ENCODE results near the gene IGFBP4. TPM values are rescaled to one million over a fixed set of nuclear protein-coding genes. Genes with fewer than 3 reads are reported as not detected.
"Not testable (repeated sequence)": the region's sequence is repeated elsewhere in the genome, so short reads cannot be mapped to it uniquely, and the experiment has no call there.

IGFBP4 gene
- total RNA-seq, result 1,000 to 10,000 TPM in 1 of 2 donors, 100 to 1,000 TPM in 1; 799 to 1,001 TPM
- 100 to 1,000 TPM in 1 of 2 donors, 10 to 100 TPM in 1; 99.2 to 457 TPM for polyA plus RNA-seq
- long read RNA-seq, donor 1, transcript IGFBP4-201 (4 exons, 2,200 nt), result major isoform, 590 of 1,053 reads
- long read RNA-seq, donor 1, partial matches to known transcripts, result 269 of 1,053 reads
- long read RNA-seq, donor 1, other reads (novel, unspliced or antisense), result 194 of 1,053 reads
- long read RNA-seq, donor 2, transcript IGFBP4-201 (4 exons, 2,200 nt), result major isoform, 1,223 of 1,502 reads
- long read RNA-seq, donor 2, partial matches to known transcripts, result 207 of 1,502 reads
- long read RNA-seq, donor 2, other reads (novel, unspliced or antisense), result 72 of 1,502 reads

- peak within 1 kb of the TSS; percentile 1 to 77 for H3K27ac ChIP-seq (ENCODE audit: low read depth in 1 of 2, low read length in 2 of 2)
- no peaks in the 10 kb centered on the region for H3K27me3 ChIP-seq (ENCODE audit: control insufficient read depth in 1 of 2, insufficient read depth in 2 of 2, low read length in 1 of 2)
- 0 to 1% methylated on average over 44 to 98 of the region's 98 CpGs for WGBS, 2 donors
- H3K4me3 ChIP-seq (ENCODE audit: low read length in 2 of 2), result peak within 1 kb of the TSS; percentile 49 to 50
- DNase-seq, result peak; percentile 91 to 94
- H3K36me3 ChIP-seq (ENCODE audit: control insufficient read depth in 1 of 2, insufficient read depth in 2 of 2, low read length in 1 of 2), result no peaks in the 10 kb centered on the region
- H3K9me3 ChIP-seq (ENCODE audit: control insufficient read depth, low read length), result no peaks in the 10 kb centered on the region
- intact Hi-C loops (cut with DNase I), result loop anchor here (1.0 to 10.0 kb wide), 3 partner anchors 33 to 121 kb away; partner anchors contain the start of gene CCR7 (in 1 of the 2)
- peak; percentile 79 for ATAC-seq (ENCODE audit: low FRiP score)
- H3K4me1 ChIP-seq (ENCODE audit: control insufficient read depth in 1 of 2, insufficient read depth in 2 of 2, low read length in 2 of 2), result no peaks in the 10 kb centered on the region
Observed at GRCh38 chr17:40443196-40443987, at the start of gene IGFBP4. TSS of gene IGFBP4 (plus strand) at chr17:40443450. CDS start at chr17:40443736, 286 bp downstream.

- H3K36me3 ChIP-seq (ENCODE audit: control insufficient read depth in 1 of 2, insufficient read depth in 2 of 2, low read length in 1 of 2), result no peaks in the 10 kb centered on the region
- H3K27me3 ChIP-seq (ENCODE audit: control insufficient read depth in 1 of 2, insufficient read depth in 2 of 2, low read length in 1 of 2), result no peaks in the 10 kb centered on the region
- WGBS, 2 donors, result 46% methylated on average over 4 of the region's 4 CpGs
- H3K9me3 ChIP-seq (ENCODE audit: control insufficient read depth, low read length), result no peaks in the 10 kb centered on the region
- H3K4me1 ChIP-seq (ENCODE audit: control insufficient read depth in 1 of 2, insufficient read depth in 2 of 2, low read length in 2 of 2), result no peaks in the 10 kb centered on the region
- ATAC-seq (ENCODE audit: low FRiP score), result no peak
- no peak overlapping the region for H3K4me3 ChIP-seq (ENCODE audit: low read length in 2 of 2)
- intact Hi-C loops (cut with DNase I), result loop anchor here (5.0 to 10.0 kb wide), 3 partner anchors 76 to 136 kb away; no protein-coding TSS in a partner anchor
- no peak overlapping the region for H3K27ac ChIP-seq (ENCODE audit: low read depth in 1 of 2, low read length in 2 of 2)
- no peak for DNase-seq
Observed at GRCh38 chr17:40399185-40399584, 44.1 kb upstream of the IGFBP4 start.

- WGBS, 2 donors, result 89 to 93% methylated on average over 1 of the region's 1 CpG
- Histone ChIP-seq H3K4me3 (ENCODE audit: low read length in 2 of 2) (no peak overlapping the region), H3K27ac (ENCODE audit: low read depth in 1 of 2, low read length in 2 of 2) (no peak overlapping the region), H3K9me3 (ENCODE audit: control insufficient read depth, low read length) (no peaks in the 10 kb centered on the region), H3K4me1 (ENCODE audit: control insufficient read depth in 1 of 2, insufficient read depth in 2 of 2, low read length in 2 of 2) (no peaks in the 10 kb centered on the region), H3K27me3 (ENCODE audit: control insufficient read depth in 1 of 2, insufficient read depth in 2 of 2, low read length in 1 of 2) (no peaks in the 10 kb centered on the region), H3K36me3 (ENCODE audit: control insufficient read depth in 1 of 2, insufficient read depth in 2 of 2, low read length in 1 of 2) (no peaks in the 10 kb centered on the region)
- ATAC-seq (ENCODE audit: low FRiP score) (no peak), DNase-seq (no peak)
- intact Hi-C loops (cut with DNase I), result loop anchor here in 1 of 2 donors (2.0 kb wide), 1 partner anchor 158 kb away; no protein-coding TSS in a partner anchor
Observed at GRCh38 chr17:40402668-40403067, 40.6 kb upstream of the IGFBP4 start.

- Histone ChIP-seq H3K36me3 (ENCODE audit: control insufficient read depth in 1 of 2, insufficient read depth in 2 of 2, low read length in 1 of 2) (no peaks in the 10 kb centered on the region), H3K4me1 (ENCODE audit: control insufficient read depth in 1 of 2, insufficient read depth in 2 of 2, low read length in 2 of 2) (no peaks in the 10 kb centered on the region), H3K9me3 (ENCODE audit: control insufficient read depth, low read length) (no peaks in the 10 kb centered on the region), H3K27me3 (ENCODE audit: control insufficient read depth in 1 of 2, insufficient read depth in 2 of 2, low read length in 1 of 2) (no peaks in the 10 kb centered on the region), H3K27ac (ENCODE audit: low read depth in 1 of 2, low read length in 2 of 2) (no peak overlapping the region), H3K4me3 (ENCODE audit: low read length in 2 of 2) (no peak overlapping the region)
- no peak for ATAC-seq (ENCODE audit: low FRiP score)
- DNase-seq, result no peak
- WGBS, 2 donors, result 76 to 77% methylated on average over 3 of the region's 3 CpGs
- intact Hi-C loops (cut with DNase I), result no loop called here
Observed at GRCh38 chr17:40404003-40404402, 39.2 kb upstream of the IGFBP4 start.

GRCh38 chr17:40407460-40407859 is 35.8 kb upstream of the IGFBP4 start:
- WGBS, 2 donors, result 94 to 97% methylated on average over 3 of the region's 3 CpGs
- intact Hi-C loops (cut with DNase I), result no loop called here
- Histone ChIP-seq H3K36me3 (ENCODE audit: control insufficient read depth in 1 of 2, insufficient read depth in 2 of 2, low read length in 1 of 2) (no peaks in the 10 kb centered on the region), H3K4me3 (ENCODE audit: low read length in 2 of 2) (no peak overlapping the region), H3K27ac (ENCODE audit: low read depth in 1 of 2, low read length in 2 of 2) (no peak overlapping the region), H3K4me1 (ENCODE audit: control insufficient read depth in 1 of 2, insufficient read depth in 2 of 2, low read length in 2 of 2) (no peaks in the 10 kb centered on the region), H3K9me3 (ENCODE audit: control insufficient read depth, low read length) (no peaks in the 10 kb centered on the region), H3K27me3 (ENCODE audit: control insufficient read depth in 1 of 2, insufficient read depth in 2 of 2, low read length in 1 of 2) (no peaks in the 10 kb centered on the region)
- no peak for ATAC-seq (ENCODE audit: low FRiP score)
- DNase-seq, result no peak

GRCh38 chr17:40409540-40409939 is 33.7 kb upstream of the IGFBP4 start:
- H3K4me1 ChIP-seq (ENCODE audit: control insufficient read depth in 1 of 2, insufficient read depth in 2 of 2, low read length in 2 of 2); DNase-seq; H3K27me3 ChIP-seq (ENCODE audit: control insufficient read depth in 1 of 2, insufficient read depth in 2 of 2, low read length in 1 of 2); H3K9me3 ChIP-seq (ENCODE audit: control insufficient read depth, low read length); H3K4me3 ChIP-seq (ENCODE audit: low read length in 2 of 2); H3K27ac ChIP-seq (ENCODE audit: low read depth in 1 of 2, low read length in 2 of 2); H3K36me3 ChIP-seq (ENCODE audit: control insufficient read depth in 1 of 2, insufficient read depth in 2 of 2, low read length in 1 of 2); intact Hi-C loops (cut with DNase I); ATAC-seq (ENCODE audit: low FRiP score): not testable (repeated sequence)
- 74 to 77% methylated on average over 4 of the region's 4 CpGs for WGBS, 2 donors

- DNase-seq, result no peak
- no peaks in the 10 kb centered on the region for H3K9me3 ChIP-seq (ENCODE audit: control insufficient read depth, low read length)
- 78 to 93% methylated on average over 1 of the region's 1 CpG for WGBS, 2 donors
Observed at GRCh38 chr17:40410082-40410481, 33.2 kb upstream of the IGFBP4 start.

GRCh38 chr17:40411821-40412220 is 31.4 kb upstream of the IGFBP4 start:
- no peaks in the 10 kb centered on the region for H3K36me3 ChIP-seq (ENCODE audit: control insufficient read depth in 1 of 2, insufficient read depth in 2 of 2, low read length in 1 of 2)
- no peaks in the 10 kb centered on the region for H3K9me3 ChIP-seq (ENCODE audit: control insufficient read depth, low read length)
- H3K4me1 ChIP-seq (ENCODE audit: control insufficient read depth in 1 of 2, insufficient read depth in 2 of 2, low read length in 2 of 2), result no peaks in the 10 kb centered on the region
- ATAC-seq (ENCODE audit: low FRiP score) (no peak), DNase-seq (no peak)
- intact Hi-C loops (cut with DNase I), result loop anchor here in 1 of 2 donors (10.0 kb wide), 1 partner anchor 107 kb away; the partner anchor contains the start of gene RARA
- no peaks in the 10 kb centered on the region for H3K27me3 ChIP-seq (ENCODE audit: control insufficient read depth in 1 of 2, insufficient read depth in 2 of 2, low read length in 1 of 2)
- H3K27ac ChIP-seq (ENCODE audit: low read depth in 1 of 2, low read length in 2 of 2), result no peak overlapping the region
- H3K4me3 ChIP-seq (ENCODE audit: low read length in 2 of 2), result no peak overlapping the region
- 93 to 96% methylated on average over 4 of the region's 4 CpGs for WGBS, 2 donors

More at GRCh38 chr17:40410082-40410481, 33.2 kb upstream of the IGFBP4 start:
- intact Hi-C loops (cut with DNase I), result loop anchor here in 1 of 2 donors (10.0 kb wide), 1 partner anchor 105 kb away; the partner anchor contains the start of gene RARA
- Histone ChIP-seq H3K36me3 (ENCODE audit: control insufficient read depth in 1 of 2, insufficient read depth in 2 of 2, low read length in 1 of 2) (no peaks in the 10 kb centered on the region), H3K4me1 (ENCODE audit: control insufficient read depth in 1 of 2, insufficient read depth in 2 of 2, low read length in 2 of 2) (no peaks in the 10 kb centered on the region), H3K4me3 (ENCODE audit: low read length in 2 of 2) (no peak overlapping the region), H3K27me3 (ENCODE audit: control insufficient read depth in 1 of 2, insufficient read depth in 2 of 2, low read length in 1 of 2) (no peaks in the 10 kb centered on the region), H3K27ac (ENCODE audit: low read depth in 1 of 2, low read length in 2 of 2) (no peak overlapping the region)
- ATAC-seq (ENCODE audit: low FRiP score), result no peak

Measured in aorta (tissue), 5 donors.